IMR-90 (cell line): ENCODE results near the gene SKAP1. TPM values are rescaled to one million over a fixed set of nuclear protein-coding genes. Genes with fewer than 3 reads are reported as not detected.

ENCODE experiments used
- ATAC-seq: fragments of 200-7000 bp; cut with Tn5 transposase; 2 replicates; pipeline ENCODE4 v1.9.1; 2020; ENCODE audit warnings: low read depth, mild to moderate bottlenecking, moderate library complexity
- BruUV-seq: library from RNA; stranded (reverse); fragments of 400-500 nt; replicated peaks from 2 replicates; lab custom pipeline; 2021; lab: Mats Ljungman, UMichigan
- CTCF ChIA-PET: fragments of 300-600 bp; formaldehyde crosslinking; extraction: SDS; loops from one replicate; lab custom pipeline; 2021; ENCODE audit warnings: antibody characterized with exemption; lab: Yijun Ruan, JAX
- POLR2A ChIA-PET: fragments of 300-600 bp; sonication (Branson Sonifier 250); formaldehyde crosslinking; loops from one replicate; lab custom pipeline; 2022; ENCODE audit warnings: antibody characterized with exemption; ENCODE audit not compliant: unreplicated experiment; lab: Charles Lee
- DNase-seq: peaks from one replicate; pipeline ENCODE4 v3.0.0; 2013
- H2AFZ ChIP-seq: replicated peaks from 2 replicates; pipeline ENCODE3; 2013; ENCODE audit warnings: low read length, mild to moderate bottlenecking; ENCODE audit not compliant: poor library complexity
- H2AK5ac ChIP-seq: 2 replicates; pipeline ENCODE4 v1.6.1; 2013; ENCODE audit warnings: low read depth, low read length, inconsistent platforms
- H2AK9ac ChIP-seq: replicated peaks from 2 replicates; pipeline ENCODE3; 2013; ENCODE audit warnings: mild to moderate bottlenecking, low read depth, low read length, moderate library complexity; ENCODE audit not compliant: poor library complexity
- H2BK120ac ChIP-seq: 2 replicates; pipeline ENCODE4 v1.6.1; 2013; ENCODE audit warnings: low read depth, low read length, inconsistent platforms
- H2BK15ac ChIP-seq: 3 replicates; pipeline ENCODE4 v1.6.1; 2013; ENCODE audit warnings: low read depth, low read length, inconsistent platforms
- H2BK20ac ChIP-seq: 2 replicates; pipeline ENCODE4 v1.6.1; 2013; ENCODE audit warnings: low read depth, mild to moderate bottlenecking, inconsistent platforms, low read length, moderate library complexity
- H2BK5ac ChIP-seq: 2 replicates; pipeline ENCODE4 v1.6.1; 2013; ENCODE audit warnings: mild to moderate bottlenecking, low read depth, low read length, inconsistent platforms; ENCODE audit not compliant: poor library complexity, severe bottlenecking
- H3K14ac ChIP-seq: replicated peaks from 2 replicates; pipeline ENCODE4 v1.6.1; 2013; ENCODE audit warnings: low read depth, low read length, inconsistent platforms
- H3K18ac ChIP-seq: 2 replicates; pipeline ENCODE4 v1.6.1; 2013; ENCODE audit warnings: low read depth, low read length, control low read depth
- H3K23ac ChIP-seq: 2 replicates; pipeline ENCODE4 v1.6.1; 2013; ENCODE audit warnings: low read depth, low read length, inconsistent platforms
- H3K27ac ChIP-seq: 2 replicates; pipeline ENCODE4 v1.5.1; 2013; ENCODE audit warnings: mild to moderate bottlenecking, control low read depth, low read length; ENCODE audit not compliant: insufficient read depth
- H3K27me3 ChIP-seq: 2 replicates; pipeline ENCODE4 v1.6.1; 2013; ENCODE audit warnings: low read length; ENCODE audit not compliant: control insufficient read depth, insufficient read depth
- H3K36me3 ChIP-seq: 2 replicates; pipeline ENCODE4 v1.6.1; 2013; ENCODE audit warnings: low read length, mixed read lengths; ENCODE audit not compliant: control insufficient read depth, insufficient read depth
- H3K4ac ChIP-seq: 2 replicates; pipeline ENCODE4 v1.6.1; 2013; ENCODE audit warnings: low read depth, low read length, inconsistent platforms
- H3K4me1 ChIP-seq: 2 replicates; pipeline ENCODE4 v1.6.1; 2013; ENCODE audit warnings: low read length, mixed read lengths; ENCODE audit not compliant: control insufficient read depth, insufficient read depth
- H3K4me2 ChIP-seq: 2 replicates; pipeline ENCODE4 v1.6.1; 2013; ENCODE audit warnings: low read depth, mild to moderate bottlenecking, control low read depth, low read length, moderate library complexity
- H3K4me3 ChIP-seq: 2 replicates; pipeline ENCODE4 v1.5.1; 2013; ENCODE audit warnings: low read depth, mild to moderate bottlenecking, control low read depth, low read length, moderate library complexity; ENCODE audit not compliant: insufficient read depth
- H3K56ac ChIP-seq: 2 replicates; pipeline ENCODE4 v1.6.1; 2013; ENCODE audit warnings: low read length, inconsistent platforms; ENCODE audit not compliant: insufficient read depth; ENCODE audit errors: extremely low read depth
- H3K79me1 ChIP-seq, 2 experiments: 2 replicates each; pipeline ENCODE4 v1.6.1; 2013; ENCODE audit warnings: low read length in 2 of 2, inconsistent platforms in 1 of 2, low read depth in 1 of 2
- H3K9ac ChIP-seq: 2 replicates; pipeline ENCODE4 v1.6.1; 2013; ENCODE audit warnings: low read depth, low read length, control low read depth
- H3K9me1 ChIP-seq: 2 replicates; pipeline ENCODE4 v1.6.1; 2013; ENCODE audit warnings: low read length, inconsistent platforms; ENCODE audit not compliant: insufficient read depth
- H3K9me3 ChIP-seq: 2 replicates; pipeline ENCODE4 v1.6.1; 2013; ENCODE audit warnings: low read length; ENCODE audit not compliant: control insufficient read depth, insufficient read depth
- H4K20me1 ChIP-seq: 2 replicates; pipeline ENCODE4 v1.6.1; 2013; ENCODE audit warnings: low read length, inconsistent platforms; ENCODE audit not compliant: insufficient read depth
- H4K5ac ChIP-seq: 2 replicates; pipeline ENCODE4 v1.6.1; 2013; ENCODE audit warnings: mild to moderate bottlenecking, low read depth, low read length, control low read depth
- H4K8ac ChIP-seq, 2 experiments: 2 replicates each; pipeline ENCODE4 v1.6.1; 2013; ENCODE audit warnings: low read depth in 2 of 2, low read length in 2 of 2, control low read depth in 1 of 2, inconsistent platforms in 1 of 2
- H4K91ac ChIP-seq: 2 replicates; pipeline ENCODE4 v1.6.1; 2013; ENCODE audit warnings: low read depth, low read length, inconsistent platforms; ENCODE audit not compliant: insufficient read depth
- BHLHE40 ChIP-seq: fragments of 150-350 bp; IDR thresholded peaks from 2 replicates; pipeline ENCODE4 v1.6.1; 2016; ENCODE audit warnings: mild to moderate bottlenecking, low read depth, low read length
- CEBPB ChIP-seq: IDR thresholded peaks from 2 replicates; pipeline ENCODE4 v1.6.1; 2012; ENCODE audit warnings: low read depth, low read length, improper control_type of control experiment
- MAFK ChIP-seq: IDR thresholded peaks from 2 replicates; pipeline ENCODE4 v1.6.1; 2012; ENCODE audit warnings: low read depth, low read length, improper control_type of control experiment
- NFE2L2 ChIP-seq: fragments of 150-350 bp; IDR thresholded peaks from 2 replicates; pipeline ENCODE4 v1.6.1; 2016; ENCODE audit warnings: low read depth, mild to moderate bottlenecking, low read length
- POLR2A ChIP-seq: IDR thresholded peaks from 2 replicates; pipeline ENCODE4 v1.6.1; 2012; ENCODE audit warnings: mild to moderate bottlenecking, low read depth, low read length
- RAD21 ChIP-seq: IDR thresholded peaks from 2 replicates; pipeline ENCODE4 v1.6.1; 2012; ENCODE audit warnings: low read length, improper control_type of control experiment
- RCOR1 ChIP-seq: IDR thresholded peaks from 2 replicates; pipeline ENCODE4 v1.6.1; 2012; ENCODE audit warnings: mild to moderate bottlenecking, low read length, improper control_type of control experiment; ENCODE audit not compliant: insufficient replicate concordance
- RFX5 ChIP-seq: IDR thresholded peaks from 2 replicates; pipeline ENCODE4 v1.8.0; 2012; ENCODE audit warnings: low read depth, mild to moderate bottlenecking, low read length, moderate library complexity
- SMC3 ChIP-seq: fragments of 150-350 bp; IDR thresholded peaks from 2 replicates; pipeline ENCODE4 v1.6.1; 2016; ENCODE audit warnings: low read depth, mild to moderate bottlenecking, antibody characterized with exemption, low read length, moderate library complexity
- USF2 ChIP-seq: fragments of 150-350 bp; IDR thresholded peaks from 2 replicates; pipeline ENCODE4 v1.6.1; 2017; ENCODE audit warnings: mild to moderate bottlenecking, antibody characterized with exemption, low read length, low read depth
- WGBS, 2 experiments: methylation state at CpG; one replicate each; pipeline versions ENCODE4 v1.1.5 to v1.1.7; 2013; ENCODE audit warnings: missing lambda C conversion rate in 2 of 2; ENCODE audit not compliant: insufficient read length in 1 of 2; ENCODE audit errors: extremely low coverage in 2 of 2; 5-methylcytosine and 5-hydroxymethylcytosine counted together
- dilution Hi-C: fragments of 300-500 bp; cut with HindIII; formaldehyde crosslinking; loops from one replicate; pipeline ENCODE4 v1.14.3; 2018; ENCODE audit warnings: low sequenced_read_pairs; ENCODE audit not compliant: unreplicated experiment
- in situ Hi-C: fragments of 300-500 bp; cut with MboI; formaldehyde crosslinking; loops from 3 replicates; pipeline ENCODE4 v1.14.3; 2019; ENCODE audit warnings: low sequenced_read_pairs, inconsistent platforms, mixed read lengths
- intact Hi-C: fragments of 100-400 bp; cut with micrococcal nuclease; formaldehyde crosslinking; loops from 2 replicates; pipeline ENCODE4 v1.10.0; 2022
- polyA plus RNA-seq, 3 experiments: library from polyadenylated mRNA; depleted of rRNA; stranded (reverse); fragments of >200 nt; gene quantifications; 2 replicates each; pipeline ENCODE4 v1.2.3, GENCODE V29; 2012; ENCODE audit warnings: low replicate concordance in 1 of 3
- total RNA-seq: library from RNA; depleted of rRNA; stranded (reverse); fragments of >200 nt; gene quantifications from 2 replicates; pipeline ENCODE4 v1.2.3, GENCODE V29; 2012

The SKAP1 gene
- total and polyA plus RNA-seq, 2 of the 4 experiments (the other 2 are of a cell fraction): not detected

DNA sequence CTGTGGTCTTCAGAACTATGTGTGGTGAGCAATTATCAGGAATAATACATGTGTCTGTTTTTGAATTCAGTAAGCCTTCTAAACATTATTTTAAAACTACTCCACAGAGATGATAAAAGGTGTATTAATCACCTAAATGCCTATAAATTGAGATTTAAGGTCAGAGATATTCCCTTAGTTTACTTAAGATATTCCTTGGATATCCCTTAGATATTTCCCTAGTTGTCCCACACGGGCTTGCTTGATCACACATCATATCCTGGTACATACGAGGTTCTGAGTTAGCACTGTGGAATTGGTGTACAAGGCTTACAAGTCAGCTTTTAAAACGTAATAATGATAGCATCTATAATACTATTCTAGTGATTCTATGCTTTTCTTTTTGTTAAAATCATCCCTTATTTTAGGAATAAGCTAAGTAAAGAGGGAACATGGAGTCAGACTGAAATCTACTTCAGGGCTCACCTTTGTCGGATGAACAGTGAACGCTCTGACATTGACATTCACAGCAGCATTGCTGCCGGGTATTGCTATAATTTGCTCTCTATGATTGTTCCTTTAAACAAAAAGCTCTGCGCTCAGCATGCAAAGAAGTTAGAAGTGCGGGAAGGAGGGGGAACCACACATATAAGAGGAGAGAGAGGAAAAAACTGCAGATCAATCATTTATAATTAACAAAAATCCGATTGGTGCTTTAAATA lies 136.5 kb downstream of the SKAP1 start:
- Histone ChIP-seq H2BK120ac (no peak overlapping the region), H2BK15ac (no peak overlapping the region), H3K36me3 (no peaks in the 10 kb centered on the region), H2AFZ (no peak overlapping the region), H3K4me1 (no peaks in the 10 kb centered on the region), H3K9me1 (no peaks in the 10 kb centered on the region), H3K4me2 (no peak overlapping the region), H3K9me3 (no peaks in the 10 kb centered on the region), H3K56ac (no peak overlapping the region), H3K14ac (no peak overlapping the region), H3K23ac (no peak overlapping the region), H3K9ac (no peak overlapping the region), H4K5ac (no peak overlapping the region), H3K27me3 (peaks cover 40% of the 10 kb centered on the region), H4K8ac (no peak overlapping the region), H3K18ac (no peak overlapping the region), H3K27ac (no peak overlapping the region), H3K4me3 (no peak overlapping the region), H2BK5ac (no peak overlapping the region), H4K20me1 (no peaks in the 10 kb centered on the region), H2AK5ac (no peak overlapping the region), H4K91ac (no peak overlapping the region), H3K79me1 (no peaks in the 10 kb centered on the region), H2BK20ac (no peak overlapping the region), H2AK9ac (no peak overlapping the region), H3K4ac (no peak overlapping the region)
- no peak for TF ChIP-seq MAFK
- TF ChIP-seq CEBPB: no peak
- no peak for TF ChIP-seq USF2
- TF ChIP-seq RCOR1: no peak
- TF ChIP-seq RAD21: no peak
- no peak for TF ChIP-seq SMC3
- TF ChIP-seq POLR2A: no peak
- TF ChIP-seq NFE2L2: no peak
- no peak for TF ChIP-seq RFX5
- TF ChIP-seq BHLHE40: no peak
- dilution Hi-C loops: no loop called here
- ChIA-PET POLR2A (no interaction called here), CTCF (interaction anchor here (0.5 to 1.0 kb wide), 2 partner anchors 15 to 36 kb away, joined by 3 to 4 read pairs; no protein-coding TSS in a partner anchor)
- no TSS peak for BruUV-seq
- WGBS, 2 experiments: no CpG with 5 or more reads among the region's 9 CpGs
- in situ Hi-C loops: no loop called here
- intact Hi-C loops: no loop called here
- no peak for ATAC-seq
- no peak for DNase-seq
